GM18526 (cell line): ENCODE measurements around the gene RUSF1.

Experiments used
- POLR2A ChIP-seq: IDR thresholded peaks from 3 replicates; pipeline ENCODE4 v1.6.1; 2011; ENCODE audit not compliant: insufficient read length; ENCODE audit errors: extremely low read depth

RUSF1 gene

GRCh38 chr16:31507929-31508705 is at the start of gene RUSF1:
Gene RUSF1, minus strand, starts transcription at chr16:31508391. Its CDS starts 18 bp downstream, at chr16:31508373.
- TF ChIP-seq POLR2A = peak; percentile 80

GRCh38 chr16:31542763-31543162 is 34.6 kb upstream of the RUSF1 start:
- TF ChIP-seq POLR2A = no peak

GRCh38 chr16:31537362-31538242 is 29.4 kb upstream of the RUSF1 start:
- no peak for TF ChIP-seq POLR2A

GRCh38 chr16:31536804-31537361 is 28.7 kb upstream of the RUSF1 start:
- no peak for TF ChIP-seq POLR2A

GRCh38 chr16:31535737-31536136 is 27.5 kb upstream of the RUSF1 start:
- TF ChIP-seq POLR2A = no peak

- no peak for TF ChIP-seq POLR2A
Observed at GRCh38 chr16:31532896-31533295, 24.7 kb upstream of the RUSF1 start.

- no peak for TF ChIP-seq POLR2A
Observed at GRCh38 chr16:31532120-31532519, 23.9 kb upstream of the RUSF1 start.

- no peak for TF ChIP-seq POLR2A
Observed at GRCh38 chr16:31531096-31531495, 22.9 kb upstream of the RUSF1 start.

GRCh38 chr16:31530405-31530804 is 22.2 kb upstream of the RUSF1 start:
- no peak for TF ChIP-seq POLR2A

GRCh38 chr16:31529937-31530312 is 21.7 kb upstream of the RUSF1 start:
- TF ChIP-seq POLR2A = no peak

GRCh38 chr16:31529108-31529936 is 21.1 kb upstream of the RUSF1 start:
- TF ChIP-seq POLR2A = no peak

- TF ChIP-seq POLR2A = no peak
Observed at GRCh38 chr16:31528523-31529107, 20.4 kb upstream of the RUSF1 start.

- no peak for TF ChIP-seq POLR2A
Observed at GRCh38 chr16:31527734-31528274, 19.6 kb upstream of the RUSF1 start, which contains the start of gene AHSP. Gene AHSP, plus strand, starts transcription at chr16:31527900. Its CDS starts 240 bp downstream, at chr16:31528140.

- no peak for TF ChIP-seq POLR2A
Observed at GRCh38 chr16:31525113-31525512, 16.9 kb upstream of the RUSF1 start.
